ENCODE data around the gene ACADS.

- TF ChIP-seq CTCF (IDR thresholded peaks at IDR 0.05) (no peak), POLR2A (IDR thresholded peaks at IDR 0.05) (no peak)
These were observed 45.5 kb downstream of the ACADS start for GRCh38 chr12:120771097-120771496.

All from thyroid gland (tissue), 4 donors.